ENCODE data around the gene COL23A1. TPM values are rescaled to one million over a fixed set of nuclear protein-coding genes. Genes with fewer than 3 reads are reported as not detected.

The COL23A1 gene
- total and polyA plus RNA-seq, 2 experiments from 2014 or later: 4.8 to 8.2 TPM

GRCh38 chr5:178496214-178496613 lies 94.0 kb downstream of the COL23A1 start:
- peaks cover 2% of the 10 kb centered on the region; the same call in 2 of the 3 replicates for H3K4me1 Mint-ChIP-seq
- H3K36me3 Mint-ChIP-seq (ENCODE audit: low read depth): no peaks in the 10 kb centered on the region
- Histone ChIP-seq H3K4me3 (no peak overlapping the region), H2AFZ (no peak overlapping the region), H3K9me2 (ENCODE audit: insufficient read depth) (no peaks in the 10 kb centered on the region), H3K4me1 (ENCODE audit: insufficient read depth) (no peaks in the 10 kb centered on the region), H3K27me3 (ENCODE audit: insufficient read depth) (no peaks in the 10 kb centered on the region), H3K27ac (ENCODE audit: low read depth) (no peak overlapping the region), H4K20me1 (replicated peaks; ENCODE audit: insufficient read depth) (0 out of 2 replicates have a peak, but pooled peaks cover 2% of the 10 kb centered on the region), H3K4me2 (no peak overlapping the region), H3K79me2 (replicated peaks; ENCODE audit: insufficient read depth) (no peaks in the 10 kb centered on the region), H3K36me3 (ENCODE audit: insufficient read depth) (no peaks in the 10 kb centered on the region), H3F3A (replicated peaks; ENCODE audit: low read depth) (no peaks in the 10 kb centered on the region)
- DNase-seq (ENCODE audit: low spot score) (no peak), ATAC-seq (no peak)
- H3K27ac Mint-ChIP-seq: no peak overlapping the region
- H3K27me3 Mint-ChIP-seq (ENCODE audit: insufficient read depth, low read depth, poor library complexity): peaks cover 2% of the 10 kb centered on the region
- H3K4me3 Mint-ChIP-seq: no peak overlapping the region
- no peak for TF ChIP-seq STAT1 (IDR thresholded peaks at IDR 0.05; ENCODE audit: unreplicated experiment)
- H3K9me3 Mint-ChIP-seq: no peaks in the 10 kb centered on the region; the same call in 2 of the 3 replicates

GRCh38 chr5:178495706-178496105 lies 94.5 kb downstream of the COL23A1 start:
- H4K20me1 ChIP-seq (replicated peaks; ENCODE audit: insufficient read depth): 0 out of 2 replicates have a peak, but pooled peaks cover 2% of the 10 kb centered on the region
- H3F3A ChIP-seq (replicated peaks; ENCODE audit: low read depth): no peaks in the 10 kb centered on the region
- no peaks in the 10 kb centered on the region for H3K36me3 Mint-ChIP-seq (ENCODE audit: low read depth)
- no peaks in the 10 kb centered on the region for H3K4me1 ChIP-seq (ENCODE audit: insufficient read depth)
- H3K79me2 ChIP-seq (replicated peaks; ENCODE audit: insufficient read depth): no peaks in the 10 kb centered on the region
- H3K27me3 ChIP-seq (ENCODE audit: insufficient read depth): no peaks in the 10 kb centered on the region
- H2AFZ ChIP-seq: no peak overlapping the region
- no peak overlapping the region for H3K4me3 ChIP-seq
- DNase-seq (ENCODE audit: low spot score) (no peak), ATAC-seq (no peak)
- no peak overlapping the region for H3K27ac ChIP-seq (ENCODE audit: low read depth)
- H3K4me2 ChIP-seq: no peak overlapping the region
- no peaks in the 10 kb centered on the region; the same call in 2 of the 3 replicates for H3K9me3 Mint-ChIP-seq
- H3K9me2 ChIP-seq (ENCODE audit: insufficient read depth): no peaks in the 10 kb centered on the region
- H3K4me3 Mint-ChIP-seq: no peak overlapping the region
- peaks cover 2% of the 10 kb centered on the region for H3K27me3 Mint-ChIP-seq (ENCODE audit: insufficient read depth, low read depth, poor library complexity)
- H3K36me3 ChIP-seq (ENCODE audit: insufficient read depth): no peaks in the 10 kb centered on the region
- no peak overlapping the region for H3K27ac Mint-ChIP-seq
- peaks cover 2% of the 10 kb centered on the region; the same call in 2 of the 3 replicates for H3K4me1 Mint-ChIP-seq
- TF ChIP-seq ZNF331 (CRISPR knock-in tag; IDR thresholded peaks at IDR 0.05; ENCODE audit: low read depth): no peak
- TF ChIP-seq ETS1 (IDR thresholded peaks at IDR 0.05): no peak
- TF ChIP-seq CTCF (conservative IDR thresholded peaks at IDR 0.05; ENCODE audit: low read depth in 2 of 2): no peak
- TF ChIP-seq EZH2phosphoT487 (IDR thresholded peaks at IDR 0.05; ENCODE audit: unreplicated experiment): no peak
- no peak for TF ChIP-seq JUNB (IDR thresholded peaks at IDR 0.05; ENCODE audit: unreplicated experiment)
- TF ChIP-seq ZNF114 (CRISPR knock-in tag; IDR thresholded peaks at IDR 0.05): no peak
- no peak for TF ChIP-seq CREB1 (CRISPR knock-in tag; IDR thresholded peaks at IDR 0.05; ENCODE audit: low read depth)
- no peak for TF ChIP-seq STAT1 (IDR thresholded peaks at IDR 0.05; ENCODE audit: unreplicated experiment)
- TF ChIP-seq POLR2AphosphoS5 (IDR thresholded peaks at IDR 0.05; ENCODE audit: low read depth): no peak
- TF ChIP-seq EZH2 (IDR thresholded peaks at IDR 0.05; ENCODE audit: low read depth, unreplicated experiment): no peak
- no peak for TF ChIP-seq ZNF462 (CRISPR knock-in tag; IDR thresholded peaks at IDR 0.05)

Data from GM23338 (cell line).